Activated CD4-positive, alpha-beta T cell treated with anti-CD3 and anti-CD28 coated beads for 4 hours (primary cell): ENCODE measurements around the gene APMAP.
"Not testable (repeated sequence)": the region's sequence is repeated elsewhere in the genome, so short reads cannot be mapped to it uniquely, and the experiment has no call there.

Experiments
- DNase-seq, 2 donors: peaks; one replicate each; pipeline ENCODE4 v3.0.0-alpha.2; 2020

APMAP gene

DNA sequence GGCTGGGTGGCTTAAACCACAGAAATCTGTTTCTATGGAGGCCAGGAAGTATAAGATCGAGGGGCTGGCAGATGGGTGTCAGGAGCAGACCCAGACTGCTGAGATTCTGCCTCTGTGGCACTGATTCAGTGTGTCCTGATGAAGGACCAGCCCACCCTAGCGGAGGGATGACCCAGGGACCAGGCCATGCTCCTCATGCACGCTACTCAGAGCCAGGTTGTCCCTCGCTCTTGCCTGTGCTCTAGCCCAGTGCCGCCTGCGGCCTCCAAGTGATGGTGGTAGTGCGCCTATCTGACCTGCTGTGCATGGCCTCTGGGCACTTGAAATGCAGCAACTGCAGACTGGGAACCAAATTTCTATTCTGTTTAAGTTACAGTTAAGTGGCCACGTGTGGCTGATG is 13.1 kb upstream of the APMAP start:
- DNase-seq, result no peak

DNA sequence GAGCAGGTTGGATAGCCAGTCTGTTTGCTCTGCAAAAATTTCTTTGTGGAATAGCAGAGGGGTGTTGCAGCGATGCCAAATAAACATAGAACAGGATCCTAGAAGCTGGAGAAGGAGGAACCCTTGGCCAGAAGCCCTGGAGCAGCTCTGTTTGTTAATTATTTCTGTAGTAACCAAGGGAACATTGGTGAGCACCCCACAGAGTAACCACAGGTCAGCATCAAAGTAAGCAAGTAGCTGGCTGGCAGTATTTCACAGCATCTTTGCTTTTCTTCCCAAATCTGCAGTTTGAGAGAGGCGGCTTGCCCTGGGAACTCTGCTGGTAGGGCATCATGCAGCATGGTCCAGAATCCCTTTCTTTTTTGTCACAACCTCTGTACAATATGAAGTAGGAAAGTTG is 12.7 kb upstream of the APMAP start:
- DNase-seq, result no peak

DNA sequence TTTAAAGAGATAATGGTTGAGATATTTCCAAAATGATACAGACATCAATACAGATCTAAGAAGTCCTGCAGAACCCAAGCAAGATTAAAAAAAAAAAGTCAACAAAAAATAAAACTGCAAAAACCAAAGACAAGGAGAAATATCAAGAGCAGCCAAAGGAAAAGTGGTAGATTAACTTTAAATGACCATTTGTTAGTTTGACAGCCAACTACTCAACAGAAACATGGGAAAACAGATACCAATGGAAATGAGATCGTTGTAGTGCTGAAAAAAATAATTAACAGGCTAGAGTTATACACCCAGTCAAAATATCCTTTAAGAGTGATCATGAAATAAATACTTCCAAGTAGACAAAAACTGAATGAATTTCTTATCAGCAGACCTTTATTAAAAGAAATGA is 10.5 kb upstream of the APMAP start:
- DNase-seq, result no peak

DNA sequence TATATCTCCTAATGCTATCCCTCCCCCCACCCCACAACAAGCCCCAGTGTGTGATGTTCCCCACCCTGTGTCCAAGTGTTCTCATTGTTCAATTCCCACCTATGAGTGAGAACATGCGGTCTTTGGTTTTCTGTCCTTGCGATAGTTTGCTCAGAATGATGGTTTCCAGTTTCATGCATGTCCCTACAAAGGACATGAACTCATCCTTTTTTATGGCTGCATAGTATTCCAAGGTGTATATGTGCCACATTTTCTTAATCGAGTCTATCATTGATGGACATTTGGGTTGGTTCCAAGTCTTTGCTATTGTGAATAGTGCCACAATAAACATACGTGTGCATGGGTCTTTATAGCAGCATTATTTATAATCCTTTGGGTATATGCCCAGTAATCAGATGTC is 8.8 kb upstream of the APMAP start:
- not testable (repeated sequence) for DNase-seq

DNA sequence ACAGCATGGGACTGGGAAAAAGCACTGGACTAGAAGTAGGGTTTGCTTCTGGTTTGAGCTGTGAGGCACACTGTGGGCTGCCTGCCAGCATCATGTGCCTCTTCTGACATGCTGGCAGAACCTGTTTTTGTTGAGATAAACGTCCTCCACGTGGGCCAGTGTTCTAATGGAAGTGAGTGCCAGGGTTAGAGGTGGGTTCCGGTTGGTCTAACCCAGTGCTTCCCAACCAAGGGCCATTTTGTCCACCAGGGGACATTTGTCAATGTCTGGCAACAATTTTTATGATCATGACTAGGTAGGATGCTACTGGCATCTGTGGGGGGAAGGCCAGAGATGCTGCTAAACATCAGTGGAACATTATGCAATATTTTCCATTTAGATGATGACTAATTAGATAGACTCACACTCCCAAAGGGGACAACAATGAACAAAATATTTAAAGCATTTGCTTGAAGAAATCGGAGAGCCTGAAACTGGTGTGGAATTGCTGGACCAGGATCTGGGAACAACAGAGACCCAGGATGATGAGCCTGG is 7.8 kb upstream of the APMAP start:
- DNase-seq, result peak in 1 of 2 donors; percentile 25

DNA sequence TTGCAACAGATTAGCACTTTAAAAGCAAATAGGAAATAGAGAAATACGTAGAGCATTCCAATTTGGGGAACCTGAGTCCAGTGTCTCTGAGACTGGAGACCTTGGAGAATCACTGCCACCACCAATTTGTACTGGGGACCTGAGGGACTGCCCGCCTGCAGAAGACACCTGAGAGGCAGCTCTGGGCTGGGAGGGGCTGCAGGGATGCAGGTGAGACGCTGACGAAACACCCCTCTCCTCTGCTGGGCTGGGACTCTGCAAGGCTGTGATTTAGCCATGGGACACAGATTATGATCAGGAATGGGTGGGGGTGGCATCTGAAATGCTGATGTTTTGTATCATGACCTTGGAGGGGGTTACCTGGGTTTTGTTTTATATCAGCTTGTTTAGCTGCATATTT is 7.0 kb upstream of the APMAP start:
- DNase-seq, result no peak

DNA sequence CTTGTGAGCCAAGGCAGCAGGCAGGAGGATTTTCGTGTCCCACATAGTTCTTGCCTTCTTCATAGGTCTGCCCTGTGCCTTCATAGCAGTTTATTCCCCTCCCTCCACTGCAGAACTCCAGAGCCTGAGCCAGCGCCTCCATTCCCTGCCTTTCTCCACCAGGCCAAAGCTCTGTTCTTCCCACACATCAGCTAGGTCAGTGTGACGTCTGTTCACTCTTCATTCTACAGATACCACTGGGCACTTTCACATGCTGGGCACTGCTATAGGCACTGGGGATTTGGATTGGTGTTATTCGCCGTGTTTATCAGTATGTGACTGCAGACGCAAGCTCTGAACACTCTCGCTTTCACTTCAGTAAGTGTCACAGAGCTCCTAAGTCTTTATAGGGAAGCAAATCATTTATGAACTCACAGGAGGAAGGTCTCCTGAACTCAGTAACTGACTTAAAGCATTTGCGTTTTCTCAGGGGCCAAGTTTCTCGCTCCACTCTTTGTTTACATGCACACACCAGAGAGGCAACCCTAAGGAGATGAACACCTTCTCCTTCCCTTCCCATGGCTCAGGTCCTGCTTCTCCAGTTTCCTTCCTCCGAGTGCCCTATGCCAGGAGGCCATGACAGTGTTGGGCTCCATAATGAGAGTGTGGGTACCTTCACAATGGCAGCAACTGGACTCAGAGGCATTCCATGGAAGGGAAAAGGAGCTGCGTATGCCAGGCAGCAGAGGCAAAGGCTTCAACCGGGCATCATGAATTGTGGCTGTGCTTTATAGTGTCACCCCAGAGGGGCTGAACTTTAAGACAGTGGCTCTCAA is 6.3 kb upstream of the APMAP start:
- no peak for DNase-seq

DNA sequence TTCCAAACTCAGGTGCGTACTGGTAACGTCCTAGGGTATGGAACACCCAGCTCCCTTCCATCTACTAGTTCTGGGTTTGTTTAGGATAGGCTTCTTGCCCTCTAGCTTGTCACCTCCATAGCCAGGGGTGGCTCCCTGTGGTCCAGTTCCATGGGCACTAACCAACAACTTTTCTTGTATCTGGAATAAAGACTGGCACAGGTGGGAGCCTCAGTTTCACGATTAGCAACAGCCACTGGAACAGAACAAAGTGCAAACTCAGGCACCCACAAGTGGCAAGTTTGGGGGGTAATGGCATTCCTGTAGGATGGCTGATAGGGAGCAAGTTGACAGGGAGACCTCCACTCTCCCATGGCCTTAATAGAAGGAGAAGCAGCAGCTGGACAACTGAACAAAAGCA is 5.6 kb upstream of the APMAP start:
- DNase-seq, result no peak

DNA sequence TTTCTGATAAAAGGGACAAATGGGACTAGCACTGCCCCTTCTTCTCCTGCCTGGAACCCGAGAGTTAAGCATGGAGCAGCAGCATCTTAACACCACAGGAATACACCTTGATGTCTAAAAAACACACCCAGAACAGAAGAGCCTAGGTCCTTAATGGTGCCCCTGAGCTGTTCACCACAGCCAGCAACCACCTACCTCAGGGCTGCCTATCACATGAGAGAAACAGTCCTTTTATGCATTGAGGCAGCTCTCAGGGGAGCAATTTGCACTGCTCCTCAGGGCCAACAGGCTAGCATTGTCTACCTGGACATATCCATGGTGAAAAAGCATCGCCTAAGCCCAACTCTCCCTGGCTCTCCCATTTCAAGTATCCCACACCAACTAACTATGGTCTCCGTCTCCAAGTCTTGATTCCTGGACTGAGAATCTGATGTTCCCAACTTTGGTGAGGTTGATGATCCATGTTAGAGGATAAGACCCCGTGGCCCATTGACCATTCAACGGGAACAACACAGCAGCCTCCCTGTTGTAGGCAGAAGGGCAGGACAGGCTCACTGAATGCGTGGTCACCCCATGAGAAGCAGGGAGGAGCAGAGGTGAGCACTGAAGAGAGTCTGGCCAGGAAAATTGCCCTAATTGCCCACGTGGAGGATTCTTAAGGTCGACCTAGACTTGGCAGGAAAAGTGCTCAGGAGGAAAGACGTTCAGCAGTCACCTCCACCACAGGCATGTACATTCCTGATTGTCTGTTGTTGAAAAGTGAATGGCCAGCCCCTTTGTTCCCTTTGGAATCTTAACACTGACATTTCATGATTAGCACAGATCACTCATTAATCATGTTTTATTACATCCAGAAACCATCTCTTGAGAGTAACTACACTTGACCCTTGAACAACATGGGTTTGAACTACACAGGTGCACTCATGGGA is 4.2 kb upstream of the APMAP start:
- DNase-seq, result no peak

DNA sequence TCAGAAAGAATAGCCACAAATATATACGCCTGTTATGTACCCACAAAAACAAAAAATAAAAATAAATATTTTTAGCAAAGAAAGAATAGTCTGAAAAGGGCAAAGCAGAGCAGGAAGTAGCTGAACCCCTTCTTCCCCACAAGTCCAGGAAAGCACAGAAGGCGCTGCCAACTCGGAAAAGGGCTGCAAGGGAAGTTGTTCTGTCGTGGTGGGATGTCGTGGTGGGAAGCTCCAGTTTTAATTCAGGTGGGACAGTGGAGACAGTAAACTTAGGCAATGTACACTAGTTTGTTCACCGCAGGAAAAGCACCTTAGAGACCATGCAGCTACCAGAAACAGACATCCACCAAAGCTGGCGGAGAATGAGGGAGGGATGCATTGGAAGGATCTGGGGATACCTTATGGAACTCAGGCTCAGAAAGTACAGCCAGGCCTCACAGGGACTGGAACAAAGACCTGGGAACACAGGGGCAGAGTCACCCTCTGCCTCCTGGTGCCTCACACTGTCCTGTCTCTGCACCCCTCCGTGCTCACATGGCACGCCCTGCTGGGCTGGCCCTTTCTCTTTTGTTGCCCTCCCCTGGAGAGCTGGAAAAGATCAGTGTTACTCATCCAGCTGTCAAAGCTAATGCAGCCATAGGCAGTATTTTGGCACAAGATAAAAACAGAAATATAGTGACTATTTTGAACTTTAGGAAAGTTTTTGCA is 3.3 kb upstream of the APMAP start:
- DNase-seq, result no peak

DNA sequence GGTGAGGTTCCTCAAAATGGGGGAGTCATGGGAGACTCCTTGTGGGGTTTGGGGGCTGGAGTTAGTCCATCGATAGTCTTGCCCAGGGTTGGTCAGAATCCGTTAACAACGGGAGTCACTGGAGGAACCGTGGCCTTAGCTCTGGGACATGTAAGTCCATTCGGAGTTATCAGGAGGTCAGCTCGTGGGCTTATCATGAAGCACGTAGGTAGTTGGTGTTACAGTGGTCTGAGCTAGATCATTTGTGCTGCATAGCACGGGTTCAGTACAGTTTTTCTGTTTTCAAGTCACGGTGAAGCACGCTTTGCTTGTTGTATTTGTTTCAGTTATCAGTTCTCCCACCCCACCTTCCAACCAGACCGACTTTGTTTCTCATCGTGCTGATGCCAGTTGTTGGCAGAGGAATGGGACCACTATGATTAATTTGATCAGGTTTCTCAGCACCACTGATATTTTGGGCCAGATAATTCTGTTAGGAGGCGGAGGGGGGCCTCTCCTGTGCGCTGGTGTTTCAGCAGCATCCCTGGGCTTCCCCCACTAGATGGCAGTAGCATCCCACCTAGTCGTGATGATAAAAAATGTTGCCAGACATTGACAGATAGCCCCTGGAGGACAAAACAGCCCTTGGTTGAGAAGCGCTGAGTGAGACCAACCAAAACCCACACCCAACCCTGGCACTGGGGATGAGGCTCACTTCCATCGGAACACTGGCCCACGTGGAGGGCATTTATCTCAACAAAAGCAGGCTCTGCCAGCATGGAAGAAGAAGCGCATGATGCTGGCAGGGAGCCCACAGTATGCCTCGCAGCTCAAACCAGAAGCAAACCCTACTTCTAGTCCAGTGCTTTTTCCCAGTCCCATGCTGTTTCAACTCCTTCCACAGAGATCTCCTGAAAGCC is 2.2 kb upstream of the APMAP start:
- DNase-seq, result peak; percentile 78 to 87

DNA sequence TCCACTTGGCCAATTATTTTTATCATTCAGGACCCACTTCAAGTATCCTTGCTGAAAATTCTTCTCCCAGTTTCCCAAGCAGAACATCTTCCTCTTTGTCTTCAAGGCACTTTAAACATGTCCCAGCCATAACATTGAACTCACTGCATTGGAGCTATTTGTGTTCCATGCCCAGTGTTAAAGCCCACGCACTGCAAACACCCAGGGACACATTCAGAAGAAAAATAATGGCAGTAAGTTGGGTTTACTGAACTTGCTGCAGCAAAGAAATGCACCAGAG is 1.6 kb upstream of the APMAP start:
- DNase-seq, result no peak

DNA sequence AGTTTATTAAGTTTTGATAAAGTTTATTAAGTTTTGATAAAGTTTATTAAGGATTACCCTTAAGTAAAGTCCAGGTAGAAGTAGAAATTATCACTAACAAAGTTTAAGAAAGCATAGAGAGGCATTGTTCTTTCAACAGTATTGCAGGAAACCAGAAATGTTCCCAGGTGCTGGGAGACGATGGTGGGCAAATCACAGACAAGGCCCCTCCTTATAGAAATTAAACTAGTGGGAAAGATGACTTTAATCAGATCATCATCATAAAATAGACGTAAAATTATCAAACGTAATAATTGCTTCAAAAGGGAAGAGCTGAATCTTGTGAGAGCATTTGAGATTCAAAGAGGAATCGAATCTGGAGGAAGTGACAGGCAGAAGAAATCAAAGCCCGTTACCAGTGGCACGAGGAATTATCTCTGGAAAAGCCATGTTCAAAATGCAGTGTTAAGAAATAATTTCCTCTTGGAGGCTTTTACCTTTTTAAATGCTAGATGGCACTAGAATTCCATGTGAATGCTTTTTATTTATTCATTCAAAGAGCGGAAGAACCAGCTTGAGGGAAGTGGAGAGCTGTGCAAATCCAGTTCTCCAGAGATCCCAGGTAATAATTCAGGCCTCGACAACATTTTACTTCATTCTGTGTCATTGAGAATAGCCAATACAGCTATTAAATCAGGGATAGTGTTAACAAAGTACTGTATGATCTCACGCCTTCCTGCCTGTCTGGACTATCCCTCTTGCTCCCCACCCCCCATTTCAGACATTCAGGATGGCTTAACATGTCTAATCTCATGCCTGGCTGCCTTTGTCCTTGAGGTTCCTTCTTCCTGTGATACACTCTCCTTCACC is 1.0 kb upstream of the APMAP start:
- no peak for DNase-seq

DNA sequence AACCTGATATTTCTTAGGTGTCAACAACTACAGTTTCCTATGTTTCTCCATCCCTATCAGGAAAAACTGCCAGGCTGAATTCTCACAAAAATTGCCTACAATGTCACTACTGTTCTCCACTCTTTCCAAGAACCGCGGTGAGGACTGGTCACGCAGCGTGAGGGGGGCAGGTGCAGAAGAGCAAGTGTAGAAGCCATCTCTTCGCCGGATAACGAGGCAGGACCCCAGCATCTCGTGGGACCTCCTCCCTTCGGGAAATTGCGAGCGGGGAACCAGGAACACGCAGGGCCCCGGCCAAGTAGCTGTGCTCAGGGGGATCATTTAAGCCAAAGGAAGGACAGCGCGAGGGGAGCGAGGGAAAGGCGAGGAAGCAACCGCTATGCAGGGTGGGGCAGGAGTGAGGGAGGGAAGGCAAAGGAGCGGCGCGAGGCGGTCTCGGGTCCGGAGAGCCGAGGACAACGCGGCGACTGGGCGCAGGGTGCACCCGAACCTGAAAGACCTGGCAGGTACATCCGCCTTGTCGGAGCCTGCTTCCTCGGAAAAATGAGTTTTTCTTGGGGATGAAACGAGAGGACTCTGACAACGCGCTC is 559 bp downstream of the APMAP start:
- no peak for DNase-seq

DNA sequence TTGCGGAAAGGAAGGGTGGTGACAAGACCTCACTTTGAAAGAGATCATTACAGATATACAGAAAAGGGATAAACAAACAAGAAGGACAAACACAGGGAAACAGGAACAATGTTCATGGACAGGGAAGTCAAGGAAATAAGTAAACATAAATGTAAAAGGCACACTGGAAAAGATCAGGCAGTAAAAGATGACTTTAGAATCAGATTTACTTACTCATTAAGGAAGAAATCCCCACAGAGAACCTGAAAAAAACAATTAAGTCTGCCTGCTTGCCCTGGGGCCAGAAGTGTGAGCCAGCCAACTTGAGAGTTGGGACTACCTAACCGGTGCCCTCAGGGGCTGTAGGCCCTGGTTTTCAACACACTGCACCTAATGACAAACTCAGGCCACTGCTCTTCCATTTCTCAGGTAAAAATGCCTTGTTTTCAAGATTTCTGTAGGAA is 1.7 kb downstream of the APMAP start:
- no peak for DNase-seq

DNA sequence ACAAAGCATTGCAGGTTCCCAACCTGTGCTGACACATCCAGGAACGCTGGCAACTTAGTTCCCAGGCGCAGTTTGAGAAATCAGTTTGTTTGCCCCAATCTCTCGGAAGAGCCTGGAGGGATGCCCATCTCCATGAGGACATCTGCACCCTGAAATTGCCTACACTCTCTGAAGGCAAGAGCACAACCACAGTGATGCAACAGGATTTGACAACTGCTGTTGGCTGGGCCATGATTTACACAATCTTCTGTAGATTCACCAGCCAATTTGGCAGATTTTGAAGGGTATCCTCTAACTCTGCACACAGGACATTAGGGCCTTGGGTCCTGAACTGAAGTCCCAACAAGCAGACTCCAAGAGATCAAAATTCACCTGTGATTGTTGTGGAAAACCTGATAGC is 3.4 kb downstream of the APMAP start:
- no peak for DNase-seq

DNA sequence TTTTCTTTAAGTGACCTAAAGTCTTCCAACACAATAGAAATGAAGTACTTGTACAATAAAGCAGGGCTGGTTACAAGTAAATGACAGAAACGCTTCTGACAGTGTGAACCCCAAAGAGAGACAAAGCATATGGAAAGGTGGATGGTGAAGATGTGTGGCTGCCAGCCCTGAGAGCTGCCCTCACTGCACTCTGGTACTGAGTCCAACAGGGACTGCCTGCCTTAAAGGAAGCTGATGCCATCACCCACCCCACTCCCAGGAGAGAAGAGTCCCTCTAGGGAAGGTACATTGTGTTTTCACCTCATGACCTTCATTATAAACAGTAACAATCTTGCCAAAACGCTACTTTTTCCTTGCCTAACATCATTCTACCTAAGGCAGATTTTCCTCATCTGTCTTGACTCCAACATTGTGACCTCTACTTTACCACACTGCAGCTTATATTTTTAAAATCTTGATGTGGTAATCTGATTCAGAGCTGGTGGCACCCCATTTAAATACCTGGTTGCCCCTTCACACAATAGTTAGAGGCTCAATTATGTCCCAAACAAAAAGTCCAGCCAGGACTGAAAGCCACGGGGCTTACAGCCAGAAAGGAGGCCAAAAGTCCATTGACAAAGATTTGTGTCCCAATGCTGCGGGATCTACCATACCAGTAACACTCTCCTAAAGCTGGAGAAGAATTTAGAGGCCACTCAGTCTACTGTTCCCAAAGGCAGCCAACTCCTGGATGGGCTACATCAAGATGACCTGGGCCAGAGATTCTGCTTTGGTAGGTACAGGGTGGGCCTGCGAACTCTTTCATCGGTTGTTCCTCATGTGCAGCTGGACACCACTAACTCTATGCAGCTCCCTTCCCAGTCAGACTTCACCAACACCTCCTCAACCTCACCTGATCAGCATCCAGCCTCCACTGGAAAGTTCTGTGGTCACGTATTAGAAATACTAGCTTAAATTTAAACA is 4.4 kb downstream of the APMAP start:
- DNase-seq, result no peak

DNA sequence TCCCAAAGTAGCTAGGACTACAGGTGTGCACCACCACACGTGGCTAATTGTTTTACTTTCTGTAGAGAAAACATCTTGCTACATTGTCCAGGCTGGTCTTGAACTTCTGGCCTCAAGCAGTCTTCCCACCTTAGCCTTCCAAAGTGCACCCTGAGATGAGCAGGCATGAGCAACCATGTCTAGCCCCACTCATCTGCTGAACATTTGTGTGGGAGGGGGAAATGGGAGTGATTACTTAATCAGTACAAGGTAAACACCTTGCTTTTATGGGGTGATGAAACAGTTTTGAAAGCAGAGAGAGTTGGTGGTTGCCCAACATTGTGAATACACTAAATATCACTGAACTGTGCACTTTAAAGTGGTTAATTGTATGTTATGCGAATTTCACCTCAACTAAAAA is 5.3 kb downstream of the APMAP start:
- peak in 1 of 2 donors; percentile 17 for DNase-seq

DNA sequence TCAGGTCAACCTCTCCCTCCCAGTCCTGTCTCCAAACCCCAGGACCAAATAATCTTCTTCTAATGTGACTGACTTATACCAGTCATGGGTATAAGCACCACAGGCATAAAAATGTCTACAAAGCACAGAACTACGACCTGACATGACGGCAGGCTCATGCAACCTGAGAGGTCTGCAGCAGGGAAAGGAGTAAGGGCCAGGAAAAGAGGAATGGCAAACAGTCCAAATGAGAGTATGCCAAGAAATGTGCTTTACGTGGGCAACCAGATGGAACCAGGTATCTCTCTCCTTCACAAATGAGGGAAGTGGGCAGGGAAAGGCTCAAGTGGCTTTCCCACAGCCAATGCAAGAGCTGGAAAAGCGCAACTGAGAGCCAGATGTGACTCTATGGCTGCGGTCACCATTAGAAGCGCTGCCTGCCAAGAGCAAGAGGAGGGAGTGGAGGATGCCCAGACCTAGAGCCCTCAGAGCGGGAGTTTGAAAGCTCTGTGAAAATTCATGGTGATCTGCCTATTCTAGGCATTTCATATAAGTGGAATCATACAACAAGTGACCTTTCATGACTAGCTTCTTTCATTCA is 6.0 kb downstream of the APMAP start:
- DNase-seq, result no peak
